ENCODE data around the gene PAIP2.
"Not testable (repeated sequence)": the region's sequence is repeated elsewhere in the genome, so short reads cannot be mapped to it uniquely, and the experiment has no call there.

PAIP2 gene, protein sequence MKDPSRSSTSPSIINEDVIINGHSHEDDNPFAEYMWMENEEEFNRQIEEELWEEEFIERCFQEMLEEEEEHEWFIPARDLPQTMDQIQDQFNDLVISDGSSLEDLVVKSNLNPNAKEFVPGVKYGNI
- 94.2 reads per million, percentile 81 among the genes with 10 or more reads in this experiment for total RNA-seq

DNA sequence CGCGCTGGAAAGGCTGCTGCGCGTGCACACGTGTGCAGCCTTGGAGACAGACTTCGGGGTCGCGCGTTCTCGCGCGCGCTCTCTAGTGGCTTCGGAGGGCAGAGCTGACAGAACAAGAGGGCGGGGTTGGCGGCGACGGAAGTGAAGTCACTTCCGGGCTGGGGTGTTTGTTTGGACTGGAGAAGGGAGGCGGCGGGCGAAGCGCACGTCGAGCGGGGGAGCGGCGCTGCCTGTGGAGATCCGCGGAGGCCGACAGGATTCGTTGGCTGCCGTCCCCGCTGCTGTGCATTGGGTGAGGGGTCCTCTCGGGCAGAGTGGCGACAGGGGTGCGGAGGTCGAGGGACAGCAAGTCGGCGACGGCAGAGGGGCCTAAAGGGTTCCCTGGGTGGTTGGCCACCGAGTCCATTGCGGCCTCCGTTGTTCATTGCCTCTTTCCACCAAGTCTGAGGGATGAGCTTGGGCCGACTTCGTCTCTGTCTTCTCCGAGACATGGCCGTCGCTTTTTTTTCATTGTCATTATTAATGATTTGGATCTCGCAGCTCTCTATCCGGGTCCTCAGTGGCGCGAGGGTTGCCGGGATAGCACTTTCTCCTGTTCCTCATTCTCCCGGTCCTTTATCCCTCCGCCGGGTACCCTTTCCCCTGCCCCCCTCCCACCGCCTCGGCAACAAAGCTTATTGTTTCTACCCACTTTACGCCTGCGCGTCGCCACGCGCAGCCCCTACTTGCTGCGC is at the start of gene PAIP2:
Gene PAIP2, plus strand, starts transcription at position 166 of the 734 bp plus-strand sequence. CDS start 21,931 bp downstream, outside the sequence.
- peak; percentile 97 for DNase-seq

DNA sequence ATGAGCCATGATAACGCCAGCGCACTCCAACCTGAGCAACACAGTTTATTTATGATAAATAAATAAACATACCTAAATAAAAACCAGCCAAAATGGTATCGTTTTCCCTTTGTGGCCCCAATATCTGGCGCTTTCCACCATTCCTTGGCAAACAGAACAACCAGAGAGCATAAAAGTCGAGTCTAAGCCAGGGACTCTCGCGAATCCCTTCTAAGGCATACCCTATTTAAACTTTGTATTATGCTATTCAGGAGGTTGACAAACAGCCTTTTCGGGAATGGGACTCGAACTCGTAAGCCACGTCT is 48.5 kb upstream of the PAIP2 start:
- DNase-seq: no peak

DNA sequence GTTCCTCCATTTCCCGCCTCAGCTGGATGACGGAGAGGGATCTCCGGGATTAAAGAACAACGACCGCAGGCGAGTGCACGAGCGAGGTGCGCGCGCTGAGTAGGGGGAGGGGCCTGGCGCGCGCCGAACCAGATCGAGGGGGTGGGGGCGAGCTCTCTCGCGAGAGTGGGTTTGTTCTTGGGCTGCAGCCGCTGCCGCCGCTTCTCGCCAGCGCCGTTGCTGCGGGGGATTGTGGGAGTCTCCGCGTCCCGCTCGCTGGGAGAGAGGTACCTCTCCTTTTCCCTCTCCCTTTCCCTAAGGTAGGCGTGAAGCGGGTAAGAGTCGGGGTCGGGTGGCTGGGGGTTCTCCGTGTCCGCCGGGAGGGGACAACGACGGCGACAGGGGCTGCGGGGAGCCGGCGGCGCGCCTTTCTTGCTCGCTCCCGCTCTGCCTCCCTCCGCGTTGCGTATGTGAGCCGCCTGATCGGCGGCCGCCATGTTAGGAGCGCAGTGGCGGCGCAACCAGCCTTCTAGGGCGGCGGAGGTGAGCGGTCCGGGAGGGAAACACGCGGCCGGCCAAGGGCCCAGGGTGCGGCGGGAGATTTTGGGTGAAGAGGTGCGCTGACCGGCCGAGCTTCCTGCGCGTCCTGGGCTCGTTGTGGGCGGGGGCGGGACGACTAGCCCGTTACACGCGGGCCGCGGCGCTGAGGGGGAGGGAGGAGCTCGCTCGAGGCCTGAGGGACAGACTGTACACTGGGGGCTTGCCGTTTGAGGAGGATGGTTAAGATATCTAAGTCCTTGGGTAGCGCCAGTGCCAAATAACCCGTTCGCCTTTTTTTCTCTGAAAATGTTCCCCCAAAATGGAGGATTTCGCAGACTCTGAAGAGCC is 47.9 kb upstream of the PAIP2 start, which contains the start of gene MATR3:
Gene MATR3, plus strand, starts transcription at position 234 of the 867 bp plus-strand sequence. CDS start 13,676 bp downstream, outside the sequence.
- peak; percentile 93 for DNase-seq

DNA sequence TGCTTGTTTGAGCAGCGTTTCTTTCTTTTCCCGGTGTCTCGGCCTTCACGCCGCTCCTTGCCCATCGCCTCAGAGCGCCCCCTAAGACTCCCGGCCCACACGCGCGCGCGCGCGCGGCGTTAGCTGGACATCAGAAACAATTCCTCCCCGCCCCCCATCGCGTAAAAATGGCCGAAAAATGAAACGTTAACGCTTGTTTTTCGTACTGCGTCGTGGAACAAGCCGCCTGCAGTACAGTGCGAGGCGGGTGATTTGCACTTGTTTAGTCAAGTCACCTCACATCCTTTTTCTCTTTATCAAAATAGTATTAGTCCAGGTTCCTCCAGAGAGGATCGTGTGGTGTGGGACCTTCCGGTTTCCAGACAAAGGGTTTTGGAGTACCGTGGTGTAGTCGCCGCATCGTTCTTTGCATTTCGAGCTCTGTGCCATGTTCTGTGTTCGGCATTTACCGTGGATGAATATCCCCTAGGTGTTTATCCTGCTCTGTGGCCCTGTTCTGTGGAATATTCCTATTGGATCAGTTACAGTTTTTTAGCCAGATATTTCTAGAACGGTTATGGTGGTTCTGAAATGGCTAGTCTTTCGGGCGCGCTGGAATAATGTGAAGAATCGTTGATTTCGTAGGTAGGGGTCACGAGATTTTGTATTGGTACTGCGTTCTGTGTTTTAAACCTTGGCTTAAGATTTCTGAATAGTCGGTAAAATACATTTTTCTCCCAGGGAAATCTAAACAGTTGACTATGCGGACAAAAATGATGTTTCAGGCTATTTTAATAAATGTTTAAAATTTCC is 47.1 kb upstream of the PAIP2 start:
- peak; percentile 43 for DNase-seq

DNA sequence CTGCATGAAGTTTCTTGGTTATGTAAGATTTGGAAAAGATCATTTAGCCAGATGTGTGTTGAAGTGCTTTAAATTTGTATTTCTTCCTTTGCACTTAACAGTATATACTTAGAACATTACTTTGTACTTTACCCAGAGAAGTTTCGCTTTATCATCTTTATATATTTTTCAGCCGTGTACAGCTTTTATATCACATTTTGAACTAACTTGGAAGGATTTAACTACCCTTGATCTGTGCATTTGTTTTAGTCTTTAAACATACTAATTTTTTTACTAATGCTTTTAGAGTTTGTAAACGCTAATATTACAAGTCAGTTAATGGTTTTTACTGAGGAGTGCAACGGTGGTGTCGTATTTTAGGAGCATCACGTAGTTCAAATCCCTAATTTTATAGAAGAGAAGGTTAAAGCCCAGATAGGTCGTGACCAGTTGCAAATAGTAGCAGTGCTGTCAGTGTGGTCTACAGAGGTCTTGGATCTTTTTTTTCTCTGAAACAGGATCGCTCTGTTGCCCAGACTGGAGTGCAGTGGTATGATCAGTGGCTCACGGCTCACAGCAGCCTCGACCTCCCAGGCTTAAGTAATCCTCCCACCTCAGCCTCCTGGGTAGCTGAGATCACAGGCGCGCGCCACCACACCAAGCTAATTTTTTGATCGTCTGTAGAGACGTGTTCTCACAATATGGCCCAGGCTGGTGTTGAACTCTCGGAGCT is 46.2 kb upstream of the PAIP2 start:
- no peak for DNase-seq

DNA sequence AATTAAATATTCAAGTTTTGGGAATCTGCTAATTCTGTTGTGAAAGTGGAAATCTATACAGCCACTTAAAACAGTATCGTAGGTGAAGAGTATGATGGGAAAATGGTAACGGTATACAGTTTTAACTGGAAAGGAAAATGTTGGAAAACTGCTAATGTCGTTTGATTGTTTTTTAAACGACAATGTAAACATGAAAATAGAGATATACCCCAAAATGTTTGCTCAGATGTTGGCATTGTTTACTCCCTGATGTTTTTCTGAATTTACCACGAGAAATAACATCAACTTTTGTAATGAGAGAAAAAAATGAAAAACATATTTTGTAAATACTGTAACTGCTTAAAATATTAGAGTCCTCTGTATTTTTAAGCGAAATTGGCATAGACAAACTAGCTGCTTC is 45.5 kb upstream of the PAIP2 start:
- DNase-seq: no peak

DNA sequence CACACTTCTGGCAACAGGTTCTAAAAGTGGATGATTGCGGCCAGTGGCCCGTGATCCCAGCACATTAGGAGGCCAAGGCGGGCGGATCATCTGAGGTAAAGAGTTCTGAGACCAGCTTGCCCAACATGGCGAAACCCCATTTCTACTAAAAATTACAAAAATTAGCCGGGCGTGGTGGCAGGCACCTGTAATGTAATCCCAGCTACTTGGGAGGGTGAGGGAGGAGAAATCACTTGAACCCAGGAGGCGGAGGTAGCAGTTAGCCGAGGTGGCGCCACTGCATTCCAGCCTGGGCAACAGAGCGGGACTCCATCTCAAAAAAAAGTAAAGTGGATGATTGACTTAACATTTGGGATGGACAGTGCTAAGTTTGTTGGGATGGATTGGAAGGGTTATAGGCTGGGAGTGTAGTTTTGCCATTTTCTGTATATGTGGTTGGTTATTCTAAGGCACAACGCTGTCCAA is 44.8 kb upstream of the PAIP2 start:
- DNase-seq: no peak

DNA sequence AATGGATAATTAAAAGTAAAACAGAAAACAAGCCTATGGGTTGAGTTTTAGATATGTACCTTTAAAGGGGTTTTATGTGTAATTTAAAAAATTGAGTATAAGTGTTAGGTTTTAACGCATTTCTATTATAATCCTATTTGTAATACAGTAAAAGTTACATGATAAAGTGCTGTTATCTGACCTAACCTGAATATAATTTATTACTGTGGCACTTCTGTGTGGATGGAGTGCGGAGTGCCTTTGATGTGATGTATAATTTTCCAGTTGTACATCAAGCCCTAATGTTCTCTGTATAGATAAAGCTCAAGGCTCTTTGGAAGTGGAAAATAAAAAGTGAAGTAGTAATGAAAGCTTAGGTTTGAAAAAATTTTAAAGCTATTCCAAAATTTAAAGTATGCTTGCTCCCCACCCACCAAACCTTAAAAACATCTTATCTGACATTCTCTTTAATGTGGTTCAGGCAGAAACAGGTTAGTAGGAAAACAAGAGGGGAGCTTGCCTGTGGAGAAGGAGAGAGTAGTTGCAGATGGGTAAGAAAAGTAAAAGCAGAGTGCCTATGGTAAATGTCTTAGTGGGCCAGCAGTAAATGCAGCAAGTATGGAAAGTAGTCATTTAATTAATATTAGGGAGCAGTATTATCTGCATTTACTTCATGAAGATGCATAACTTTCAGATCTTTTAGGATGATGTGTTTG is 44.1 kb upstream of the PAIP2 start:
- no peak for DNase-seq

DNA sequence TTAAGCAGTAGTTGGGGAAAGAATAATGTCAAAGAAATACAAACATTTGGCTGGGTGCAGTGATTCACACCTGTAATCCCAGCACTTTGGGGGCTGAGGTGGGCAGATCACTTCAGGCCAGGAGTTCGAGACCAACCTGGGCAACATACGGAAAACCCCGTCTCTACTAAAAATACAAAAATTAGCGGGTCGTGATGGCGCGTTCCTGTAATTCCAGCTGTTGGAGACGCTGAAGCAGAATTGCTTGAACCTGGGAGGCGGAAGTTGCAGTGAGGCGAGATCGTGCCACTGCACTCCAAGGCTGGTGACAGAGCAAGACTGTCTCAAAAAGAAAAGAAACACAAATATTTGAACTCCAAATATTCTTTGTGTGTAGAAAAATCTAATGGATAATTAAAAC is 43.4 kb upstream of the PAIP2 start:
- DNase-seq: no peak

DNA sequence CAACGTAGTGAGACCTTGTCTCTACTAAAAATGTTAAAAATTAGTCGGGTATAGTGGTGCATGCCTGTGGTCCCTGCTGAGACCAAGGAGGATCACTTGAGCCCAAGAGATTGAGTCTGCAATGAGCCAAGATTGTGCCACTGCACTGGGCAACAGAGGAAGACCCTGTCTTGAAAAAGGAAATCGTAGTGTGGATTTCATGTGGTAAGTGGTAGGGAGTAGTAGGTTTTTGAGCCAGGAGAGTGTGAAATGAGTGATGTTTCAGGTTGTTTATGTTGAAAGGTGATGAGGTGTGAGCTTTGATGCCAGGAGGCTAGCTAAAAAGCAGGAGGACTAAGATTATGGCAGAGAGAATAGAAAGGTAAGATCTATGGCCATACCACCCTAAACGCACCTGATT is 42.2 kb upstream of the PAIP2 start:
- DNase-seq: no peak

DNA sequence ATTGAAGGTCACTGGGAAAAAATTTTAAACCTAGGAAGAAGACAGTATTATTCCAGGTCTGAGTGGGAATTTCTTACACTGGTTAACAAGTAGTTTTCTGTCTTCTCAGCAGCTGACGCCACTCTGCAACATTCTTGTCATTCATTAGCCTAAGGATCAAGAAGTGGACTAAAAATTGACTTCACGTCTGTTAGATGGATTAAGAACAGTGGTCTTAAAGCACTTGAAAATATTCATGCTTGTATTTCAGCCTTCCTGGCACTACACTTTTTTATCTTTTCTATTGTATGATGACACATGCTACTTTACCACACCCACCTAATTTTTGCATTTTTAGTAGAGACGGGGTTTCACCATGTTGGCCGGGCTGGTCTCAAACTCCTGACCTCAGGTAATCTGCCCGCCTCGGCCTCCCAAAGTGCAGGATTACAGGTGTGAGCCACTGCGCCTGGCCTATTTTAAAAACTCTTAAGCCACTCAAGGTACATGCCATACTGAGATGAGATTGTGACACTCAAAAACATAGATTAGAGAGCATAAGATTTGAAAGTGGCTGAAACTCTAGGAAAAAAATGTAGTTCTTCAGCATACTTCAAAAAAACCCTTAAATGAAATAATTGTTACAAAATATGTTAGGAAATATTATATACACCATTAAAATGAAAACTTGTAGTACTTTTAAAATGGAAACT is 39.7 kb upstream of the PAIP2 start:
- DNase-seq: no peak

DNA sequence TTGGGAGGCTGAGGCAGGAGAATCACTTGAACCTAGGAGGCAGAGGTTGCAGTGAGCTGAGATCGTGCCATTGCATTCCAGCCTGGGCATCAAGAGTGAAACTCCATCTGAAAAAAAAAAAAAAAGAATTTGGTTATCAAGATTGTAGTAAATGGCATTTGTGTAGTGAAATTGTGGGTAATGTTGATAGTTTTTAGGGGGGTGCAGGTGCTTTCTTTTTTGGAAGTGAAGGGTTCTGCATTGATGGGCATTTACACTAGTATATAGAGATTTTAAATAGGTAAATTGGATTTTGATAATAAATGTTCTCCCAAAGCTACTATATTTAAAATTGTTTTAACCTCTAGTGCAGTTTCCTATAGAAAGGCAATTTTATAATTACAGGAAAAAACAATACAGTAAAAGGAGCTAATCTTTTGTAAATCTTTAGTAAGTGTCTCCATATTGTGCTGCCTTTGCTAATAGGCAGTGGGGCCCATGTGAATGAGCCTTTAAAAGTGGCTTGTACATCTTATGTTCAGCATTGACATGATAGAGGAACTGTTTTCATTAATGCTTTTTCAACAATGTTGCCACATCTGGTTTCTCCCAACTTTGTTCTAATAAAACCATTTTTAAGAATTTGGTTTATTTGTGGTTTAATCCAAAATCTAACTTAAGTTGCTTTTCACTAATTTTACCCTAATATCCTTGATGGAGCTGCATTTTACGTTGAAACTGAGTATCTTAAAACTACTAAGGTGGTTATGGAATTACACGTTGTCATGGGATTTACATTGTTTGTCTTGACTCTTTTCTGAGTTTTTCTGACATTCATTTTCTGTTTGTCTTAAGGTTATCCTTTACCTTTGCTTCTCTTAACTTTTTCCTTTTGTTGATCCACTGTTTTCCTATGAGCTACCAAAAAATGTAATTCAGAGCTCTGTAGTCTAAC is 37.0 kb upstream of the PAIP2 start:
- no peak for DNase-seq

DNA sequence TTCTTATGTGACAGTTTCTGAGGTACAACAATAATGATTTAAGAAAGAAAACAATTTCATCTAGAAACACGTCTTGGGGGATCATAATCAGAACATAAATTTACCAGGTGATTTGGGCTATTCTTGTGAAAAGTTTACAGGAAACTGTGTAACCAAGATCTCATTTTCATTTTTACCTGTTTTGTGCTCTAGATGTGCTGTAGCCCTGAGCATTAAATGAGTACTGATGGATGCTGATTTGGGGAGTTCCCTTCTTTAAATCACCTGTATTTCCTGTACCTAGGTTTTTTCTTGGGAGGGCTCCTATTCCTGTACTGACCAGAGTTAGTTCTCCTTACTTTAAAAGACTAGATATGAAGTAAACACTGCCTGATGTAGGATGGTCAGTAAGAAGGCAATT is 35.5 kb upstream of the PAIP2 start:
- no peak for DNase-seq

DNA sequence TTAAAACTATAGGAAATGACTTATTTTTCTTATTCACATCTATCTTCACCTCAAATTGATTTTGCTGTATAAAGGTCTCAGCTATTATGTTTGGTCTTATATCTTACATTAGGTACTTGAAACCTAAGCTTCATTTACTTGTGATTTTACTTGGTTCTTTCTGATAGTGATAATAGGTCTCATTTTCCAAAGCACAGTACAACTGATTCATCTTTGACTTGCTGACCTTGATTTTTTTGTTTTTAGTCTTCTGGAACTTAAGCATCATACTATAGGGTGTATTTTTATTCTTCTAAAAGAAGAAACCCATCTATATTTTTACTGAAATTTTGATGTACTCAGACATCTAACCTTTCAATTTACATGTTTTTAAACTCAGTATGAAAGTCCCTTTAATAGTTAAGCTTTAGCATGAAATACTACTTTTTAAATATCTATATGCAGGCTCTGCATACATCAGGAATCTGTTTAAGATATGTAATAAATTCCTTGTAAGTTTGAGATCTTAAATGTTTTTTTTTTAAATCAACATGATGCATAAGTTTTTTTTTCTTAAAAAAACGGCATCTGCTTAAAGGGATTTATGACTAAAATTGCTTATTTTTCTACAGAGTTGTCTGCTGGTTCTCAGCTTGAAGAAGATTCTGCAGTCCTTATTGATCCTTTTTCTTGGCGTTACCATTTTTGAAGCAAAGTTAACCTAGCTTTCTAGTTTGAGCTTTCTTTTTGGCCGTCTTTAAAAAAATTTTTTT is 34.9 kb upstream of the PAIP2 start:
- no peak for DNase-seq

DNA sequence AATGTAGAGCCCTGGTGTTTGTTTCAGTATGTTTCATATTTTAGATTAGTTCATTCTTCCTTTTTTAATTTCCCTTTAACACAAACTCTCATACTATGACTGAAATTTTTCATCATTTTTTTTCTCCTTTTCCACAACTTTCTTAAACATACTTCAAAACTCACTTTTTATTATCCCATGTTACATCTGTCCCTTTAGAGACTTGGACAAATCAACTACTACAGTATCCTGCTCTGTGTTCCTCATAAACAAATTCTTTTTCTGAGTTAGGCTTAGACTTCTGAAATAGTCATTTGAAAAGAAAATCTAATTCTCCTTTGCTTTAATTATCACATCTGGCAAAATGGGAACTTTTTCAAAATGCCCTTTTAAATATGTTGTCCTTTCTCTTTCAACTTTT is 32.9 kb upstream of the PAIP2 start:
- no peak for DNase-seq

DNA sequence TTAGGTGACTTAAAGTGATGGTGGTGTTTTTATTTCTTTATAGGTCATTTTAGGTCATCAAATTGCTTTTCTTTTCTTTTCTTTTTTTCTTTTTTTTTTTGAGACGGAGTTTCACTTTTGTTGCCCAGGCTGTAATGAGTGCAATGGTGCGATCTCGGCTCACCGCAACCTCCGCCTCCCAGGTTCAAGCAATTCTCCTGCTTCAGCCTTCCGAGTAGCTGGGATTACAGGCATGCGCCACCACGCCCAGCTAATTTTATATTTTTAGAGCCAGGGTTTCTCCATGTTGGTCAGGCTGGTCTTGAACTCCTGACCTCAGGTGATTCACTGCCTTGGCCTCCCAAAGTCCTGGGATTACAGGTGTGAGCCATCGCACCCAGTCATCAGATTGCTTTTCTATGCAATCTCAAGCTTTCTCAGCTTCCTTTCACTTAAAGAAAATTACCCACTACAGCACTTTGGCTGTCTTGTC is 30.9 kb upstream of the PAIP2 start:
- not testable (repeated sequence) for DNase-seq

DNA sequence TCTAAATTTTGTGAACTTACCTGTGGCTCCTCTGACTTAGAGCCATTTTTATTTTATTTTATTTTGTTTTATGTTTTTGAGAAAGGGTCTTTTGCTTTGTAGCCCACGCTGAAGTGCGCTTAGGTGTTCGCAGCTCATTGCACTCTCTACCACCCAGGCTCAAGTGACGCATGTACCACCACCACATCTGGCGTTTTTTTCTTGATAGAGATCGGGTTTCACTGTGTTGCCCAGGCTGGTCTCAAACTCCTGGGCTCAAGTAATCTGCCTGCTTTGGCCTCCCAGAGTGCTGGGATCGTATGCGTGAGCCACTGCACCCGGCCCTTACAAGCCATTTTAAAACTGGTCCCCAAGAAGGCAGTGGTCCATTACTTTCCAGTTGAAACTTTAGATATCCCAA is 29.6 kb upstream of the PAIP2 start:
- DNase-seq: no peak

DNA sequence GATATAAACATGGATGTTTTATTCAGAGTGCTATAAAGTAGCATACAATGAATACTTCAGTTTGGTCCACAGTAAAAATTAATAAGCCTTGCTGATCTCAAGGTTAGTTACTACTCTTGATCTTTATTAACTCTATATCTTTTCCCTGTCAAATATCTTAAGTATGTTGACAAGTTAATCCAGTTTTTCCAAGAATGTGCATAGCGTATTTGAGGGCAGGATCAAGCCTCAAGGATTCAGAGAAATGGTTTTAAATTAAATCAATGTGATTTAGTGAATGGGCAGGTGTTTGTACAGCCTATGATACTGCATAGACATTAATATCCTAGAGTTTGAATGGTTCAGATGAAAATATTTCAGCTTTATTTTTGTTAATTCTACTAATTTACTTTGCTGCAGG is 27.4 kb upstream of the PAIP2 start:
- no peak for DNase-seq

Measured in effector CD4-positive, alpha-beta T cell (primary cell).